DOHH2 (cell line): Measurements from ENCODE around the gene TMEM255B.

Source experiments
- H3F3A ChIP-seq: fragments of 200-600 bp; sonication (generic), shearing (Covaris generic); 2 replicates; pipeline ENCODE4 v1.6.0; 2016; ENCODE audit warnings: antibody characterized with exemption, mild to moderate bottlenecking; ENCODE audit not compliant: control insufficient read depth, insufficient read depth
- H3K27ac ChIP-seq: fragments of 200-600 bp; sonication (generic); 2 replicates; pipeline ENCODE4 v1.5.1; 2014; ENCODE audit warnings: low read depth, mild to moderate bottlenecking, low read length, moderate library complexity
- H3K27me3 ChIP-seq: fragments of 200-600 bp; sonication (generic); 2 replicates; pipeline ENCODE4 v1.6.1; 2014; ENCODE audit warnings: mild to moderate bottlenecking, low read length, mixed read lengths; ENCODE audit not compliant: control insufficient read depth
- H3K36me3 ChIP-seq: fragments of 200-600 bp; sonication (generic); 2 replicates; pipeline ENCODE4 v1.6.1; 2014; ENCODE audit warnings: mild to moderate bottlenecking, low read length, moderate library complexity, mixed read lengths; ENCODE audit not compliant: control insufficient read depth
- H3K4me1 ChIP-seq: fragments of 200-600 bp; sonication (generic); 2 replicates; pipeline ENCODE4 v1.6.1; 2014; ENCODE audit warnings: mild to moderate bottlenecking, low read length, mixed read lengths; ENCODE audit not compliant: control insufficient read depth
- H3K4me2 ChIP-seq: fragments of 200-600 bp; sonication (generic); 2 replicates; pipeline ENCODE4 v1.6.0; 2014; ENCODE audit warnings: mild to moderate bottlenecking, low read length, moderate library complexity
- H3K4me3 ChIP-seq: fragments of 200-600 bp; sonication (generic); 2 replicates; pipeline ENCODE4 v1.5.1; 2014; ENCODE audit warnings: mild to moderate bottlenecking, low read length, mixed read lengths
- H3K79me2 ChIP-seq: fragments of 200-600 bp; sonication (generic); 2 replicates; pipeline ENCODE4 v1.6.1; 2014; ENCODE audit warnings: mild to moderate bottlenecking, low read length, mixed read lengths; ENCODE audit not compliant: control insufficient read depth
- H3K9me2 ChIP-seq: fragments of 200-600 bp; sonication (generic); replicated peaks from 2 replicates; pipeline ENCODE4 v1.6.1; 2014; ENCODE audit warnings: mild to moderate bottlenecking, low read length, mixed read lengths; ENCODE audit not compliant: control insufficient read depth
- H3K9me3 ChIP-seq: fragments of 200-600 bp; sonication (generic); 2 replicates; pipeline ENCODE4 v1.6.1; 2014; ENCODE audit warnings: antibody characterized with exemption, low read length, mixed read lengths; ENCODE audit not compliant: control insufficient read depth, insufficient read depth
- H4K20me1 ChIP-seq: fragments of 200-600 bp; sonication (generic); 2 replicates; pipeline ENCODE4 v1.6.0; 2014; ENCODE audit warnings: low read depth, mild to moderate bottlenecking, antibody characterized with exemption, low read length, moderate library complexity; ENCODE audit not compliant: control insufficient read depth, insufficient read depth
- EZH2phosphoT487 ChIP-seq: fragments of 200-600 bp; sonication (generic); IDR thresholded peaks from 2 replicates; pipeline ENCODE4 v1.6.1; 2017; ENCODE audit warnings: borderline replicate concordance, mild to moderate bottlenecking, antibody characterized with exemption, low read length, moderate library complexity, mixed read lengths
- TF ChIP-seq, protein P1 (sequence below): fragments of 200-600 bp; sonication (generic); IDR thresholded peaks from one replicate; pipeline ENCODE4 v1.5.1; 2014; ENCODE audit warnings: antibody characterized with exemption, mild to moderate bottlenecking, low read depth, low read length; ENCODE audit not compliant: poor library complexity, severe bottlenecking

TMEM255B gene

DNA sequence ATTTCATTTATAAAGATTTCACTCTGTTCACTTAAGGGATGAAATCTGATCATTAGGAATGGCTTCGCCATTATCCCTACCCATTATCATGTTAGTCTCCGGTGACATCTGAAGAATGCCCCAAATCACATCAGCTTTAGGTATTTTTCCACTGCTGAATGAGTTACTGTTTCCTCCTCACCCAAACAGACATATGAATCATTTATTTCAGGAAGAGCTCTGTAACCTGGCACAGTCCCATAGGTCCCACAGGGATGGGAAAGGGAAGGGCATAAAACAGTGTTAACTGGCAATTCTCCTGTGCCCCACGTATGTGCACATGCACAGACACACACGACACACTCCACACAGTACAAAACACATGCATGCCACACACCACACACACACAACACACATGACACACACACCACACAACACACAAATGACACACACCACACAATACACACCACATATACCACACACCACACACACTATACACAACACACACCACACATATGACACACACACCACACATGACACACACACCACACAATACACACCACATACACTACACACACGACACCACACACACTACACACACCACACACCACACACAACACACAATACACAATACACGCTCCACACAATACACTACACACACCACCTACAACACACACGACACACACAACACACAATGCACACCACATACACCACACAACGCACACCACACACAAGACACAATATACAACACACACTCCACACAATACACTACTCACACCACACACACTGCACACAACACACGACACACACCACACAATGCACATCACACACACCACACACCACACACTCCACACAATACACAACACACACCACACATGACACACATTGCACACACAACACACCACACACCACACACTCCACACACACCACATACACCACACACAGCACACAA lies 15.4 kb downstream of the TMEM255B start:
- no peaks in the 10 kb centered on the region for H4K20me1 ChIP-seq
- TF ChIP-seq, protein P1, sequence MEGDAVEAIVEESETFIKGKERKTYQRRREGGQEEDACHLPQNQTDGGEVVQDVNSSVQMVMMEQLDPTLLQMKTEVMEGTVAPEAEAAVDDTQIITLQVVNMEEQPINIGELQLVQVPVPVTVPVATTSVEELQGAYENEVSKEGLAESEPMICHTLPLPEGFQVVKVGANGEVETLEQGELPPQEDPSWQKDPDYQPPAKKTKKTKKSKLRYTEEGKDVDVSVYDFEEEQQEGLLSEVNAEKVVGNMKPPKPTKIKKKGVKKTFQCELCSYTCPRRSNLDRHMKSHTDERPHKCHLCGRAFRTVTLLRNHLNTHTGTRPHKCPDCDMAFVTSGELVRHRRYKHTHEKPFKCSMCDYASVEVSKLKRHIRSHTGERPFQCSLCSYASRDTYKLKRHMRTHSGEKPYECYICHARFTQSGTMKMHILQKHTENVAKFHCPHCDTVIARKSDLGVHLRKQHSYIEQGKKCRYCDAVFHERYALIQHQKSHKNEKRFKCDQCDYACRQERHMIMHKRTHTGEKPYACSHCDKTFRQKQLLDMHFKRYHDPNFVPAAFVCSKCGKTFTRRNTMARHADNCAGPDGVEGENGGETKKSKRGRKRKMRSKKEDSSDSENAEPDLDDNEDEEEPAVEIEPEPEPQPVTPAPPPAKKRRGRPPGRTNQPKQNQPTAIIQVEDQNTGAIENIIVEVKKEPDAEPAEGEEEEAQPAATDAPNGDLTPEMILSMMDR = no peak
- no peak for TF ChIP-seq EZH2phosphoT487
- H3K27ac ChIP-seq = no peak overlapping the region
- 0 out of 2 replicates have a peak, but pooled peaks cover 3% of the 10 kb centered on the region for H3K27me3 ChIP-seq
- no peaks in the 10 kb centered on the region for H3K79me2 ChIP-seq
- H3K36me3 ChIP-seq = no peaks in the 10 kb centered on the region
- no peak overlapping the region for H3K4me2 ChIP-seq
- no peaks in the 10 kb centered on the region for H3K4me1 ChIP-seq
- no peaks in the 10 kb centered on the region for H3K9me2 ChIP-seq
- H3K9me3 ChIP-seq = no peaks in the 10 kb centered on the region; the same call in 1 of the 2 replicates
- H3F3A ChIP-seq = no peaks in the 10 kb centered on the region
- H3K4me3 ChIP-seq = no peak overlapping the region

- Histone ChIP-seq H4K20me1 (no peaks in the 10 kb centered on the region), H3K4me2 (no peak overlapping the region)
Measured at GRCh38 chr13:113775451-113776145, 16.6 kb downstream of the TMEM255B start.

DNA sequence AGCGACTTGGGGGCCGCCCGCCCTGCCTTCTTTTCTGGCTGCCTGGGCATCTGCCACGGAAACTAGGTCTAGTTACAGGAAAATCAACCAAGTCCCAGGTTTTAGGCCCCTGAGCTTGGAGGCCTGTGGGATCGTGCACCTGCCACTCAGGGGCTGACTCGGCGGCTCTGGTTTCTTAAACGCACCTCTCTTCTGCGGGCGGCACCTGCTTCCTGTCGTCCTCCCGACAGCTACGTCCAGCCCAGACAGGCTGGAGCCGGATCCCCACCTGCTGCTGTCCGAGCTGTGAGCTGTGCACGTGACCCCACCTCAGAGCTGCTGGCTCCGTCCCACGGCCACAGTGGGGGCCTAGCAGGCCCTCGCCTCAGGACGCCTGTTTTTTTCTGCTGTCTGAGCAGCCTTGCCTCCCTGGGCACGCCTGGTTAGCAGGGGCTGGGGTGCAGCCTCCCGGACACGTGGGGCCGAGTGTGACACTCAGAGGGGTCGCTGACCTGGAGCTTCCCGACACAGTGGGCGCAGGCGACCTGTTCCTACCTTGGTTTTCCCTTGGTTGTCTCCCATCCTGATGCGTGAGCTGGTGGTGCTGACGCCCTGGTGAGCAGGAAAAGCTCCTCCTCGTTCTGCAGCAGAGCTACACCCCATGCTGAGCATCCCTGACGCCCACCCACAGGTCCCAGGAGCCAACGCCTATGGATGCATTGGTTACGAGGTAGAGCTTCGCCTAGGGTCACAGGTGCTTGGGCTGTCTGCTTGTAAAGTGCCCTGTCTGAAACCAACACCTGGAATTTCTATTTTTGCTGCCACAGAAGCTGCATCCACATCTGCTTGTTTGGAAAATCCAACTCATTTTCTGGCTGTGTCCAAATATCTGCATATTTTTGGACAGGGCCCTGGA lies 17.5 kb downstream of the TMEM255B start:
- TF ChIP-seq, protein P1 = no peak
- no peak for TF ChIP-seq EZH2phosphoT487
- no peaks in the 10 kb centered on the region for H3F3A ChIP-seq
- no peaks in the 10 kb centered on the region for H4K20me1 ChIP-seq
- no peak overlapping the region for H3K4me3 ChIP-seq
- no peak overlapping the region for H3K4me2 ChIP-seq
- no peaks in the 10 kb centered on the region for H3K79me2 ChIP-seq
- peaks cover 6% of the 10 kb centered on the region; the same call in 1 of the 2 replicates for H3K27me3 ChIP-seq
- H3K27ac ChIP-seq = no peak overlapping the region
- H3K4me1 ChIP-seq = no peaks in the 10 kb centered on the region
- H3K36me3 ChIP-seq = no peaks in the 10 kb centered on the region
- H3K9me3 ChIP-seq = no peaks in the 10 kb centered on the region; the same call in 1 of the 2 replicates
- no peaks in the 10 kb centered on the region for H3K9me2 ChIP-seq

More at GRCh38 chr13:113775451-113776145, 16.6 kb downstream of the TMEM255B start:
- H3K4me1 ChIP-seq = no peaks in the 10 kb centered on the region
- no peak overlapping the region for H3K4me3 ChIP-seq
- H3K9me3 ChIP-seq = no peaks in the 10 kb centered on the region; the same call in 1 of the 2 replicates
- peaks cover 6% of the 10 kb centered on the region; the same call in 1 of the 2 replicates for H3K27me3 ChIP-seq
- TF ChIP-seq, protein P1 = no peak
- TF ChIP-seq EZH2phosphoT487 = no peak
- no peaks in the 10 kb centered on the region for H3K36me3 ChIP-seq
- H3K79me2 ChIP-seq = no peaks in the 10 kb centered on the region
- H3F3A ChIP-seq = no peaks in the 10 kb centered on the region
- H3K9me2 ChIP-seq = no peaks in the 10 kb centered on the region
- no peak overlapping the region for H3K27ac ChIP-seq
